GM23338 (cell line): ENCODE results near the gene CER1. TPM values are rescaled to one million over a fixed set of nuclear protein-coding genes. Genes with fewer than 3 reads are reported as not detected.

Experiments used
- ATAC-seq: fragments of 200-7000 bp; cut with Tn5 transposase; 3 replicates; pipeline ENCODE4 v1.9.1; 2020
- DNase-seq: peaks from one replicate; pipeline ENCODE4 v3.0.0-alpha.2; 2015; ENCODE audit warnings: low spot score
- H2AFZ ChIP-seq: fragments of 200-600 bp; sonication (generic); 2 replicates; pipeline ENCODE4 v1.8.0; 2016; ENCODE audit warnings: antibody characterized with exemption, mild to moderate bottlenecking, moderate library complexity
- H3F3A ChIP-seq: fragments of 200-600 bp; sonication (generic); replicated peaks from 2 replicates; pipeline ENCODE4 v1.8.0; 2017; ENCODE audit warnings: antibody characterized with exemption, mixed run types, low read depth
- H3K27ac ChIP-seq: fragments of 200-600 bp; sonication (generic); 2 replicates; pipeline ENCODE4 v1.6.1; 2016; ENCODE audit warnings: low read depth
- H3K27me3 ChIP-seq: fragments of 200-600 bp; sonication (generic); 2 replicates; pipeline ENCODE4 v1.8.0; 2016; ENCODE audit warnings: mild to moderate bottlenecking, mixed run types, moderate library complexity; ENCODE audit not compliant: insufficient read depth
- H3K36me3 ChIP-seq: fragments of 200-600 bp; sonication (generic); 2 replicates; pipeline ENCODE4 v1.8.0; 2016; ENCODE audit warnings: mild to moderate bottlenecking; ENCODE audit not compliant: insufficient read depth
- H3K4me1 ChIP-seq: fragments of 200-600 bp; sonication (generic); 2 replicates; pipeline ENCODE4 v1.8.0; 2016; ENCODE audit warnings: mild to moderate bottlenecking, moderate library complexity; ENCODE audit not compliant: insufficient read depth
- H3K4me2 ChIP-seq: fragments of 200-600 bp; sonication (generic); 2 replicates; pipeline ENCODE4 v1.7.1; 2017; ENCODE audit warnings: mixed run types
- H3K4me3 ChIP-seq: fragments of 200-600 bp; sonication (generic); 2 replicates; pipeline ENCODE4 v1.6.1; 2016; ENCODE audit warnings: mixed run types
- H3K79me2 ChIP-seq: fragments of 200-600 bp; sonication (generic); replicated peaks from 2 replicates; pipeline ENCODE4 v1.8.0; 2017; ENCODE audit warnings: mild to moderate bottlenecking; ENCODE audit not compliant: insufficient read depth
- H3K9me2 ChIP-seq: fragments of 200-600 bp; sonication (generic); 2 replicates; pipeline ENCODE4 v1.8.0; 2017; ENCODE audit not compliant: insufficient read depth
- H4K20me1 ChIP-seq: fragments of 200-600 bp; sonication (generic); replicated peaks from 2 replicates; pipeline ENCODE4 v1.8.0; 2017; ENCODE audit warnings: mild to moderate bottlenecking; ENCODE audit not compliant: insufficient read depth
- H3K27ac Mint-ChIP-seq: 2 replicates; pipeline ENCODE4 v1.8.0; 2020; ENCODE audit warnings: inconsistent platforms, mild to moderate bottlenecking, moderate library complexity, mixed read lengths
- H3K27me3 Mint-ChIP-seq: 3 replicates; pipeline ENCODE4 v1.8.0; 2022; ENCODE audit warnings: low read depth, mild to moderate bottlenecking, moderate library complexity, mixed read lengths, inconsistent platforms; ENCODE audit not compliant: insufficient read depth, poor library complexity
- H3K36me3 Mint-ChIP-seq: 3 replicates; pipeline ENCODE4 v1.8.0; 2021; ENCODE audit warnings: low read depth, mild to moderate bottlenecking, inconsistent platforms, moderate library complexity, mixed read lengths
- H3K4me1 Mint-ChIP-seq: 3 replicates; pipeline ENCODE4 v1.8.0; 2020; ENCODE audit warnings: mild to moderate bottlenecking, inconsistent platforms, mixed read lengths
- H3K4me3 Mint-ChIP-seq: 3 replicates; pipeline ENCODE4 v1.8.0; 2021; ENCODE audit warnings: moderate library complexity, mild to moderate bottlenecking, inconsistent platforms, mixed read lengths
- H3K9me3 Mint-ChIP-seq: 3 replicates; pipeline ENCODE4 v1.8.0; 2020; ENCODE audit warnings: moderate library complexity, mild to moderate bottlenecking, inconsistent platforms, mixed read lengths
- CREB1 ChIP-seq: fragments of 250-450 bp; sonication (Bioruptor Pico); IDR thresholded peaks from 2 replicates; pipeline ENCODE4 v1.5.0; 2020; ENCODE audit warnings: low read depth, mild to moderate bottlenecking, moderate library complexity
- EZH2 ChIP-seq: fragments of 200-600 bp; sonication (generic); IDR thresholded peaks from one replicate; pipeline ENCODE4 v1.8.0; 2017; ENCODE audit warnings: antibody characterized with exemption, mild to moderate bottlenecking, low read depth; ENCODE audit not compliant: unreplicated experiment
- EZH2phosphoT487 ChIP-seq: fragments of 200-600 bp; sonication (generic); IDR thresholded peaks from one replicate; pipeline ENCODE4 v1.8.1; 2018; ENCODE audit warnings: antibody characterized with exemption; ENCODE audit not compliant: unreplicated experiment
- JUNB ChIP-seq: IDR thresholded peaks from one replicate; pipeline ENCODE4 v1.6.1; 2016; ENCODE audit warnings: antibody characterized with exemption; ENCODE audit not compliant: unreplicated experiment
- NANOG ChIP-seq: IDR thresholded peaks from 2 replicates; pipeline ENCODE4 v1.6.1; 2016; ENCODE audit warnings: antibody characterized with exemption, borderline replicate concordance
- POLR2AphosphoS5 ChIP-seq: IDR thresholded peaks from 2 replicates; pipeline ENCODE4 v1.6.1; 2016; ENCODE audit warnings: antibody characterized with exemption, low read depth
- STAT1 ChIP-seq: IDR thresholded peaks from one replicate; pipeline ENCODE4 v1.6.1; 2016; ENCODE audit warnings: antibody characterized with exemption; ENCODE audit not compliant: unreplicated experiment
- ZNF114 ChIP-seq: fragments of 250-450 bp; sonication (Bioruptor Pico); IDR thresholded peaks from 2 replicates; pipeline ENCODE4 v1.5.0; 2020; ENCODE audit warnings: mild to moderate bottlenecking, moderate library complexity
- ZNF331 ChIP-seq: fragments of 250-450 bp; sonication (Bioruptor Pico); IDR thresholded peaks from 2 replicates; pipeline ENCODE4 v1.5.0; 2020; ENCODE audit warnings: low read depth, mild to moderate bottlenecking, moderate library complexity
- polyA plus RNA-seq: library from polyadenylated mRNA; unstranded; fragments of >200 nt; fragmentation: Nextera tagmentation; extraction: Ambion mirVana; gene quantifications from 2 replicates; pipeline ENCODE4 v1.2.1, GENCODE V29; 2016
- total RNA-seq: library from RNA; depleted of rRNA; stranded (reverse); fragments of >200 nt; shearing (Covaris generic); gene quantifications from 2 replicates; pipeline ENCODE4 v1.2.3, GENCODE V29; 2014
- TF ChIP-seq, protein P1 (sequence below): fragments of 250-450 bp; sonication (Bioruptor Pico); IDR thresholded peaks from 2 replicates; pipeline ENCODE4 v1.5.0; 2020; ENCODE audit warnings: mild to moderate bottlenecking, moderate library complexity
- TF ChIP-seq, protein P2 (sequence below), 2 experiments: fragments of 200-600 bp in 1 of 2; sonication (generic) in 1 of 2; conservative IDR thresholded peaks; 2 replicates each; pipeline versions ENCODE4 v1.5.1 to v1.6.1; 2016 to 2017; ENCODE audit warnings: antibody characterized with exemption in 2 of 2, low read depth in 2 of 2, mild to moderate bottlenecking in 2 of 2, moderate library complexity in 1 of 2
- TF ChIP-seq, protein P3 (sequence below): IDR thresholded peaks from 2 replicates; pipeline ENCODE4 v1.6.1; 2016; ENCODE audit warnings: antibody characterized with exemption
- TF ChIP-seq, protein P4 (sequence below): IDR thresholded peaks from one replicate; pipeline ENCODE4 v1.6.1; 2018; ENCODE audit warnings: antibody characterized with exemption; ENCODE audit not compliant: unreplicated experiment

The CER1 gene
- total and polyA plus RNA-seq, 2 experiments from 2014 or later: 0.73 to 4.4 TPM

DNA sequence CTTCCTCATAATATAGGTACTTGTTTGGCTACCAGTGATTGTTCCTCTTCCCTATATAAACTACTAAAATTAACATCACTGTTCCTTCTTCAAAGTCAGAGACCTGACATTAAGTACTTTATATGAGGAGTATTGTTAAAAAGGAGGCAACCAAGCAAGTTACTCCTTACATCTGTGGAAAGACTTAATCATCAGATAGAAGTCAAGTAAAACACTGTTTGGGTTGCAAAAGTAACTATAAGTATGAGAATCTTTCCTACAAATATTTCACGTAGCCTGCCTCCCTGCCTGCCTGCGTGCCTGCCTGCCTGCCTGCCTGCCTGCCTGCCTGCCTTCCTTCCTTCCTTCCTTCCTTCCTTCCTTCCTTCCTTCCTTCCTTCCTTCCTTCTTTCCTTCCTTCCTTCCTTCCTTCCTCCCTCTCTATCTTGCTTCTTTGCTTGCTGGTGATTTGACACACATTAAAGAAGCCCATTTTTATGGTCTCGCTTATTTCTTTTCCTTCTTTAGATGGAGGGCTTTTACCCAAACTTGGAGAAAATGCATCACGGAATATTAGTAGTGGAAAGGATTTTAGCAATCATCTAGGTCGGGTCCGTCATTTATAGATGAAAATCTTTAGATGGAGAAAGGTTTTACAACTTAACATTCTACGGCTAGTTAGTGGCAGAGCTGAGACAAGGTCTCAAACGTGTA, 3.2 kb downstream of the CER1 start:
- no peak for TF ChIP-seq POLR2AphosphoS5
- no peak for TF ChIP-seq CREB1 (CRISPR knock-in tag)
- no peak for TF ChIP-seq EZH2phosphoT487
- TF ChIP-seq, protein P1, sequence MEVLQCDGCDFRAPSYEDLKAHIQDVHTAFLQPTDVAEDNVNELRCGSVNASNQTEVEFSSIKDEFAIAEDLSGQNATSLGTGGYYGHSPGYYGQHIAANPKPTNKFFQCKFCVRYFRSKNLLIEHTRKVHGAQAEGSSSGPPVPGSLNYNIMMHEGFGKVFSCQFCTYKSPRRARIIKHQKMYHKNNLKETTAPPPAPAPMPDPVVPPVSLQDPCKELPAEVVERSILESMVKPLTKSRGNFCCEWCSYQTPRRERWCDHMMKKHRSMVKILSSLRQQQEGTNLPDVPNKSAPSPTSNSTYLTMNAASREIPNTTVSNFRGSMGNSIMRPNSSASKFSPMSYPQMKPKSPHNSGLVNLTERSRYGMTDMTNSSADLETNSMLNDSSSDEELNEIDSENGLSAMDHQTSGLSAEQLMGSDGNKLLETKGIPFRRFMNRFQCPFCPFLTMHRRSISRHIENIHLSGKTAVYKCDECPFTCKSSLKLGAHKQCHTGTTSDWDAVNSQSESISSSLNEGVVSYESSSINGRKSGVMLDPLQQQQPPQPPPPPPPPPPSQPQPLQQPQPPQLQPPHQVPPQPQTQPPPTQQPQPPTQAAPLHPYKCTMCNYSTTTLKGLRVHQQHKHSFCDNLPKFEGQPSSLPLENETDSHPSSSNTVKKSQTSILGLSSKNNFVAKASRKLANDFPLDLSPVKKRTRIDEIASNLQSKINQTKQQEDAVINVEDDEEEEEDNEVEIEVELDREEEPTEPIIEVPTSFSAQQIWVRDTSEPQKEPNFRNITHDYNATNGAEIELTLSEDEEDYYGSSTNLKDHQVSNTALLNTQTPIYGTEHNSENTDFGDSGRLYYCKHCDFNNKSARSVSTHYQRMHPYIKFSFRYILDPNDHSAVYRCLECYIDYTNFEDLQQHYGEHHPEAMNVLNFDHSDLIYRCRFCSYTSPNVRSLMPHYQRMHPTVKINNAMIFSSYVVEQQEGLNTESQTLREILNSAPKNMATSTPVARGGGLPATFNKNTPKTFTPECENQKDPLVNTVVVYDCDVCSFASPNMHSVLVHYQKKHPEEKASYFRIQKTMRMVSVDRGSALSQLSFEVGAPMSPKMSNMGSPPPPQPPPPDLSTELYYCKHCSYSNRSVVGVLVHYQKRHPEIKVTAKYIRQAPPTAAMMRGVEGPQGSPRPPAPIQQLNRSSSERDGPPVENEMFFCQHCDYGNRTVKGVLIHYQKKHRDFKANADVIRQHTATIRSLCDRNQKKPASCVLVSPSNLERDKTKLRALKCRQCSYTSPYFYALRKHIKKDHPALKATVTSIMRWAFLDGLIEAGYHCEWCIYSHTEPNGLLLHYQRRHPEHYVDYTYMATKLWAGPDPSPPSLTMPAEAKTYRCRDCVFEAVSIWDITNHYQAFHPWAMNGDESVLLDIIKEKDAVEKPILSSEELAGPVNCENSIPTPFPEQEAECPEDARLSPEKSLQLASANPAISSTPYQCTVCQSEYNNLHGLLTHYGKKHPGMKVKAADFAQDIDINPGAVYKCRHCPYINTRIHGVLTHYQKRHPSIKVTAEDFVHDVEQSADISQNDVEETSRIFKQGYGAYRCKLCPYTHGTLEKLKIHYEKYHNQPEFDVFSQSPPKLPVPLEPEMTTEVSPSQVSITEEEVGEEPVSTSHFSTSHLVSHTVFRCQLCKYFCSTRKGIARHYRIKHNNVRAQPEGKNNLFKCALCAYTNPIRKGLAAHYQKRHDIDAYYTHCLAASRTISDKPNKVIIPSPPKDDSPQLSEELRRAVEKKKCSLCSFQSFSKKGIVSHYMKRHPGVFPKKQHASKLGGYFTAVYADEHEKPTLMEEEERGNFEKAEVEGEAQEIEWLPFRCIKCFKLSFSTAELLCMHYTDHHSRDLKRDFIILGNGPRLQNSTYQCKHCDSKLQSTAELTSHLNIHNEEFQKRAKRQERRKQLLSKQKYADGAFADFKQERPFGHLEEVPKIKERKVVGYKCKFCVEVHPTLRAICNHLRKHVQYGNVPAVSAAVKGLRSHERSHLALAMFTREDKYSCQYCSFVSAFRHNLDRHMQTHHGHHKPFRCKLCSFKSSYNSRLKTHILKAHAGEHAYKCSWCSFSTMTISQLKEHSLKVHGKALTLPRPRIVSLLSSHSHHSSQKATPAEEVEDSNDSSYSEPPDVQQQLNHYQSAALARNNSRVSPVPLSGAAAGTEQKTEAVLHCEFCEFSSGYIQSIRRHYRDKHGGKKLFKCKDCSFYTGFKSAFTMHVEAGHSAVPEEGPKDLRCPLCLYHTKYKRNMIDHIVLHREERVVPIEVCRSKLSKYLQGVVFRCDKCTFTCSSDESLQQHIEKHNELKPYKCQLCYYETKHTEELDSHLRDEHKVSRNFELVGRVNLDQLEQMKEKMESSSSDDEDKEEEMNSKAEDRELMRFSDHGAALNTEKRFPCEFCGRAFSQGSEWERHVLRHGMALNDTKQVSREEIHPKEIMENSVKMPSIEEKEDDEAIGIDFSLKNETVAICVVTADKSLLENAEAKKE (CRISPR knock-in tag): no peak
- no peak for TF ChIP-seq NANOG
- no peak for TF ChIP-seq STAT1
- no peak for TF ChIP-seq JUNB
- no peak for TF ChIP-seq ZNF331 (CRISPR knock-in tag)
- no peak for TF ChIP-seq ZNF114
- TF ChIP-seq, protein P2, sequence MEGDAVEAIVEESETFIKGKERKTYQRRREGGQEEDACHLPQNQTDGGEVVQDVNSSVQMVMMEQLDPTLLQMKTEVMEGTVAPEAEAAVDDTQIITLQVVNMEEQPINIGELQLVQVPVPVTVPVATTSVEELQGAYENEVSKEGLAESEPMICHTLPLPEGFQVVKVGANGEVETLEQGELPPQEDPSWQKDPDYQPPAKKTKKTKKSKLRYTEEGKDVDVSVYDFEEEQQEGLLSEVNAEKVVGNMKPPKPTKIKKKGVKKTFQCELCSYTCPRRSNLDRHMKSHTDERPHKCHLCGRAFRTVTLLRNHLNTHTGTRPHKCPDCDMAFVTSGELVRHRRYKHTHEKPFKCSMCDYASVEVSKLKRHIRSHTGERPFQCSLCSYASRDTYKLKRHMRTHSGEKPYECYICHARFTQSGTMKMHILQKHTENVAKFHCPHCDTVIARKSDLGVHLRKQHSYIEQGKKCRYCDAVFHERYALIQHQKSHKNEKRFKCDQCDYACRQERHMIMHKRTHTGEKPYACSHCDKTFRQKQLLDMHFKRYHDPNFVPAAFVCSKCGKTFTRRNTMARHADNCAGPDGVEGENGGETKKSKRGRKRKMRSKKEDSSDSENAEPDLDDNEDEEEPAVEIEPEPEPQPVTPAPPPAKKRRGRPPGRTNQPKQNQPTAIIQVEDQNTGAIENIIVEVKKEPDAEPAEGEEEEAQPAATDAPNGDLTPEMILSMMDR (conservative IDR thresholded peaks at IDR 0.05; ENCODE audit: low read depth in 2 of 2): no peak
- TF ChIP-seq, protein P3, sequence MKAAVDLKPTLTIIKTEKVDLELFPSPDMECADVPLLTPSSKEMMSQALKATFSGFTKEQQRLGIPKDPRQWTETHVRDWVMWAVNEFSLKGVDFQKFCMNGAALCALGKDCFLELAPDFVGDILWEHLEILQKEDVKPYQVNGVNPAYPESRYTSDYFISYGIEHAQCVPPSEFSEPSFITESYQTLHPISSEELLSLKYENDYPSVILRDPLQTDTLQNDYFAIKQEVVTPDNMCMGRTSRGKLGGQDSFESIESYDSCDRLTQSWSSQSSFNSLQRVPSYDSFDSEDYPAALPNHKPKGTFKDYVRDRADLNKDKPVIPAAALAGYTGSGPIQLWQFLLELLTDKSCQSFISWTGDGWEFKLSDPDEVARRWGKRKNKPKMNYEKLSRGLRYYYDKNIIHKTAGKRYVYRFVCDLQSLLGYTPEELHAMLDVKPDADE: no peak
- no peak for TF ChIP-seq EZH2
- TF ChIP-seq, protein P4, sequence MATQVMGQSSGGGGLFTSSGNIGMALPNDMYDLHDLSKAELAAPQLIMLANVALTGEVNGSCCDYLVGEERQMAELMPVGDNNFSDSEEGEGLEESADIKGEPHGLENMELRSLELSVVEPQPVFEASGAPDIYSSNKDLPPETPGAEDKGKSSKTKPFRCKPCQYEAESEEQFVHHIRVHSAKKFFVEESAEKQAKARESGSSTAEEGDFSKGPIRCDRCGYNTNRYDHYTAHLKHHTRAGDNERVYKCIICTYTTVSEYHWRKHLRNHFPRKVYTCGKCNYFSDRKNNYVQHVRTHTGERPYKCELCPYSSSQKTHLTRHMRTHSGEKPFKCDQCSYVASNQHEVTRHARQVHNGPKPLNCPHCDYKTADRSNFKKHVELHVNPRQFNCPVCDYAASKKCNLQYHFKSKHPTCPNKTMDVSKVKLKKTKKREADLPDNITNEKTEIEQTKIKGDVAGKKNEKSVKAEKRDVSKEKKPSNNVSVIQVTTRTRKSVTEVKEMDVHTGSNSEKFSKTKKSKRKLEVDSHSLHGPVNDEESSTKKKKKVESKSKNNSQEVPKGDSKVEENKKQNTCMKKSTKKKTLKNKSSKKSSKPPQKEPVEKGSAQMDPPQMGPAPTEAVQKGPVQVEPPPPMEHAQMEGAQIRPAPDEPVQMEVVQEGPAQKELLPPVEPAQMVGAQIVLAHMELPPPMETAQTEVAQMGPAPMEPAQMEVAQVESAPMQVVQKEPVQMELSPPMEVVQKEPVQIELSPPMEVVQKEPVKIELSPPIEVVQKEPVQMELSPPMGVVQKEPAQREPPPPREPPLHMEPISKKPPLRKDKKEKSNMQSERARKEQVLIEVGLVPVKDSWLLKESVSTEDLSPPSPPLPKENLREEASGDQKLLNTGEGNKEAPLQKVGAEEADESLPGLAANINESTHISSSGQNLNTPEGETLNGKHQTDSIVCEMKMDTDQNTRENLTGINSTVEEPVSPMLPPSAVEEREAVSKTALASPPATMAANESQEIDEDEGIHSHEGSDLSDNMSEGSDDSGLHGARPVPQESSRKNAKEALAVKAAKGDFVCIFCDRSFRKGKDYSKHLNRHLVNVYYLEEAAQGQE: no peak
- Histone ChIP-seq H3K27ac (no peak overlapping the region), H4K20me1 (no peaks in the 10 kb centered on the region), H3K27me3 (peaks cover 63% of the 10 kb centered on the region), H3K4me3 (no peak overlapping the region), H3K79me2 (no peaks in the 10 kb centered on the region), H2AFZ (no peak overlapping the region), H3K4me2 (no peak overlapping the region), H3K4me1 (peaks cover 15% of the 10 kb centered on the region), H3F3A (no peaks in the 10 kb centered on the region), H3K9me2 (no peaks in the 10 kb centered on the region), H3K36me3 (no peaks in the 10 kb centered on the region)
- Mint-ChIP-seq H3K27me3 (peaks cover 33% of the 10 kb centered on the region), H3K9me3 (no peaks in the 10 kb centered on the region), H3K4me1 (peaks cover 29% of the 10 kb centered on the region), H3K4me3 (no peak overlapping the region), H3K27ac (no peak overlapping the region), H3K36me3 (no peaks in the 10 kb centered on the region)
- no peak for DNase-seq
- ATAC-seq: no peak
